ENCODE data around the gene VGLL4.

VGLL4 gene

DNA sequence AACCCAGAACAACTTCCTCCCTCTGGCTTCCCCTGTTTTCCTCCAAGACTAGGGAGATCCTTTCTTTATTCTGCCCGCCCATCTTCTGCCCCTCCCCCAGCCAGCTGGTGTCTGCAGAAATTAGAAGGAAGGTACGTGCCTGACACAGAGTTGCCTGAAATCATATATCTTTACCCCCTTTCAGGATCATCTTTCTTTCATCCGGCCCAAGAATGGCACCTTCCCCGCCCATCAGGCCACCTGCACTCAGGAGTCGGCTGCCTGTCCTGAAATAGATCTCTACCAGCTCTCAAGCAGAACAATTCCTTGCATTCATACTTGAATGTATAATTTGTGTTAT, 133.7 kb downstream of the VGLL4 start:
- TF ChIP-seq, protein P1, sequence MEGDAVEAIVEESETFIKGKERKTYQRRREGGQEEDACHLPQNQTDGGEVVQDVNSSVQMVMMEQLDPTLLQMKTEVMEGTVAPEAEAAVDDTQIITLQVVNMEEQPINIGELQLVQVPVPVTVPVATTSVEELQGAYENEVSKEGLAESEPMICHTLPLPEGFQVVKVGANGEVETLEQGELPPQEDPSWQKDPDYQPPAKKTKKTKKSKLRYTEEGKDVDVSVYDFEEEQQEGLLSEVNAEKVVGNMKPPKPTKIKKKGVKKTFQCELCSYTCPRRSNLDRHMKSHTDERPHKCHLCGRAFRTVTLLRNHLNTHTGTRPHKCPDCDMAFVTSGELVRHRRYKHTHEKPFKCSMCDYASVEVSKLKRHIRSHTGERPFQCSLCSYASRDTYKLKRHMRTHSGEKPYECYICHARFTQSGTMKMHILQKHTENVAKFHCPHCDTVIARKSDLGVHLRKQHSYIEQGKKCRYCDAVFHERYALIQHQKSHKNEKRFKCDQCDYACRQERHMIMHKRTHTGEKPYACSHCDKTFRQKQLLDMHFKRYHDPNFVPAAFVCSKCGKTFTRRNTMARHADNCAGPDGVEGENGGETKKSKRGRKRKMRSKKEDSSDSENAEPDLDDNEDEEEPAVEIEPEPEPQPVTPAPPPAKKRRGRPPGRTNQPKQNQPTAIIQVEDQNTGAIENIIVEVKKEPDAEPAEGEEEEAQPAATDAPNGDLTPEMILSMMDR (IDR thresholded peaks at IDR 0.05; ENCODE audit: control insufficient read depth, insufficient read depth, low read depth, low read length, missing control alignments) = no peak
- no peak for DNase-seq (ENCODE audit: low read depth)
- no peak overlapping the region for H3K4me3 ChIP-seq (ENCODE audit: control insufficient read depth, low read depth, low read length)

DNA sequence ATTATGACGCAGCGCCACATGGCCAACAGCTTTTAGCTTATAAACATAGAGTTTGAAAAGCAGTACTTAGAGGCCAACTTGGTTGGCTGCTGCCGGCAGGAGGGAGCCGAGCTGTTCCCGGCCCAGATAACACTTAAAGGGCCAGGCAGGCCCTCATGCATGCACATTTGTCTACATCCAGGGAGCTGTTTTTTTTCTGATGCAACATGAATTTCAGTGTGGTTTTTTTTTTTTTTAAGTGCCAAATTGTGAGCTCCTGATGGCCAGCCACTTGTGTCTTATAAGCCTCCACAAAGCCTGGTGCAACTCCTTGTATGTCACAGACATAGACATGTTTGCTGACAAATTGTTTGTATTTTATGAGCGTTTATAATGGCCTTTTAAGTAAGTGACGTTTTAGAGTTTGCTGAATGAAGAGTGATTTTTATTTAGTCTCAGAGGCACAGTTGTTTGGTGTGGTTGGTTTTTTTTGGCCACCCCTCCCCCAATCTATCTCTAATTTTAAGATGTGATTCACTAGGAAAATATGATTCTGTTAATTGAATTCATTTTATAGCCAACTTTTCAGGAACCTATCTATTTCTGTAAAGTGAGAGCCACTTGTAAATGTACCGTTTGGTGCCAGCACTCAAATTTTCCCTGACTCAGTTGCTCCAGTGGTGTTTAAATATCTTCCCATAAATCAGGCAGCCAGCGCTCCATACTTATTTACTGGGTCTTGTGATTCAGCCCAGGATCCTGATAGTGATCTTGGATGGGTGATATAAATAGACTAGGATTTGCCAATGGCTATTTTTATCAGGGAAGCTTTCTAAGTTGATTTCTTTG, 134.3 kb downstream of the VGLL4 start:
- H3K4me3 ChIP-seq (ENCODE audit: control insufficient read depth, low read depth, low read length) = no peak overlapping the region
- TF ChIP-seq, protein P1 (IDR thresholded peaks at IDR 0.05; ENCODE audit: control insufficient read depth, insufficient read depth, low read depth, low read length, missing control alignments) = no peak
- DNase-seq (ENCODE audit: low read depth) = peak; percentile 81

- no peak overlapping the region for H3K4me3 ChIP-seq (ENCODE audit: control insufficient read depth, low read depth, low read length)
- TF ChIP-seq, protein P1 (IDR thresholded peaks at IDR 0.05; ENCODE audit: control insufficient read depth, insufficient read depth, low read depth, low read length, missing control alignments) = no peak
- no peak for DNase-seq (ENCODE audit: low read depth)
These were observed 135.2 kb downstream of the VGLL4 start for GRCh38 chr3:11508346-11509172.

- no peak for DNase-seq (ENCODE audit: low read depth)
- no peak overlapping the region for H3K4me3 ChIP-seq (ENCODE audit: control insufficient read depth, low read depth, low read length)
- TF ChIP-seq, protein P1 (IDR thresholded peaks at IDR 0.05; ENCODE audit: control insufficient read depth, insufficient read depth, low read depth, low read length, missing control alignments) = no peak
These were observed 136.0 kb downstream of the VGLL4 start for GRCh38 chr3:11507719-11508118.
